Aorta (tissue), 5 donors: ENCODE data around the gene OLFM1. TPM values are rescaled to one million over a fixed set of nuclear protein-coding genes. Genes with fewer than 3 reads are reported as not detected.

Experiments used
- ATAC-seq: fragments of 200-7000 bp; cut with Tn5 transposase; one replicate; pipeline ENCODE4 v1.9.1; 2022; ENCODE audit warnings: moderate library complexity; ENCODE audit not compliant: low FRiP score
- DNase-seq, 2 donors: peaks; one replicate each; pipeline ENCODE4 v3.0.0-alpha.2; 2020
- H3K27ac ChIP-seq, 2 donors: one replicate each; pipeline ENCODE4 v1.5.1; 2013; ENCODE audit warnings: low read length in 2 of 2, mild to moderate bottlenecking in 2 of 2, moderate library complexity in 2 of 2, control low read depth in 1 of 2, inconsistent platforms in 1 of 2, low read depth in 1 of 2
- H3K27me3 ChIP-seq, 2 donors: one replicate each; pipeline ENCODE4 v1.6.1; 2013; ENCODE audit warnings: control low read depth in 1 of 2, low read length in 1 of 2, mild to moderate bottlenecking in 1 of 2, moderate library complexity in 1 of 2; ENCODE audit not compliant: insufficient read depth in 2 of 2, control insufficient read depth in 1 of 2
- H3K36me3 ChIP-seq, 2 donors: one replicate each; pipeline ENCODE4 v1.6.1; 2013; ENCODE audit warnings: control low read depth in 1 of 2, low read length in 1 of 2, mild to moderate bottlenecking in 1 of 2; ENCODE audit not compliant: insufficient read depth in 2 of 2, control insufficient read depth in 1 of 2
- H3K4me1 ChIP-seq, 2 donors: one replicate each; pipeline ENCODE4 v1.6.1; 2013; ENCODE audit warnings: low read length in 2 of 2, control low read depth in 1 of 2, mild to moderate bottlenecking in 1 of 2, moderate library complexity in 1 of 2; ENCODE audit not compliant: insufficient read depth in 2 of 2, control insufficient read depth in 1 of 2
- H3K4me3 ChIP-seq, 2 donors: one replicate each; pipeline ENCODE4 v1.5.1; 2013; ENCODE audit warnings: low read length in 2 of 2, control low read depth in 1 of 2, mild to moderate bottlenecking in 1 of 2
- H3K9me3 ChIP-seq: one replicate; pipeline ENCODE4 v1.6.1; 2013; ENCODE audit warnings: mild to moderate bottlenecking, low read length; ENCODE audit not compliant: control insufficient read depth
- WGBS, 2 donors: extraction: QIAGEN DNeasy Blood & Tissue Kit; methylation state at CpG; one replicate each; pipeline ENCODE4 v1.1.7; 2013; 5-methylcytosine and 5-hydroxymethylcytosine counted together
- intact Hi-C, 2 donors: fragments of 100-400 bp; cut with DNase I; formaldehyde crosslinking; loops; one replicate each; pipeline versions ENCODE4 v1.14.2 to v1.15.0; 2022
- polyA plus RNA-seq, 2 donors: library from polyadenylated mRNA; stranded (reverse); fragments of 200-250 nt; gene quantifications; one replicate each; pipeline ENCODE4 v1.2.3, GENCODE V29; 2013
- total RNA-seq, 2 donors: library from RNA; stranded (reverse); fragmentation: NEBNext Ultra II Directional; extraction: Animal tissue kit (Norgen Biotek cat#: 25700); gene quantifications; one replicate each; pipeline ENCODE4 v1.2.1, GENCODE V29; 2021
- donor health status: healthy with polysubstance abuse.
- donor health status: Bipolar disorder and iron deficiency.
- donor health status: DM: no; HTN: no; CAD: no.
- donor health status: DM: no; HTN: no; CAD: no.
- donor health status: DM: yes; HTN: yes; CAD: no.

OLFM1 gene
- total and polyA plus RNA-seq, 4 donors = 3.5 to 63.0 (median 14.8) TPM

GRCh38 chr9:135045928-135046738, 41.3 kb upstream of the OLFM1 start:
- ATAC-seq (no peak), DNase-seq (peak in 1 of 2 donors; percentile 63)
- intact Hi-C loops = no loop called here
- Histone ChIP-seq H3K4me3 (no peak overlapping the region), H3K27me3 (no peaks in the 10 kb centered on the region), H3K9me3 (no peaks in the 10 kb centered on the region), H3K4me1 (no peaks in the 10 kb centered on the region), H3K36me3 (no peaks in the 10 kb centered on the region), H3K27ac (no peak overlapping the region)
- 71 to 72% methylated on average over 18 of the region's 18 CpGs for WGBS, 2 donors

GRCh38 chr9:135046739-135047350, 40.6 kb upstream of the OLFM1 start:
- intact Hi-C loops = no loop called here
- H3K27ac ChIP-seq = no peak overlapping the region
- no peak overlapping the region for H3K4me3 ChIP-seq
- no peaks in the 10 kb centered on the region for H3K4me1 ChIP-seq
- peak in 1 of 2 donors; percentile 68 for DNase-seq
- WGBS, 2 donors = 88 to 91% methylated on average over 12 of the region's 12 CpGs
- H3K9me3 ChIP-seq = no peaks in the 10 kb centered on the region
- no peak for ATAC-seq
- no peaks in the 10 kb centered on the region for H3K36me3 ChIP-seq
- no peaks in the 10 kb centered on the region for H3K27me3 ChIP-seq

- H3K4me1 ChIP-seq = no peaks in the 10 kb centered on the region
- intact Hi-C loops = no loop called here
- no peaks in the 10 kb centered on the region for H3K27me3 ChIP-seq
- peaks cover 4% of the 10 kb centered on the region for H3K9me3 ChIP-seq
- no peak overlapping the region for H3K4me3 ChIP-seq
- no peak overlapping the region for H3K27ac ChIP-seq
- DNase-seq (no peak), ATAC-seq (no peak)
- WGBS, 2 donors = 76 to 77% methylated on average over 5 of the region's 5 CpGs
- no peaks in the 10 kb centered on the region for H3K36me3 ChIP-seq
Observed at GRCh38 chr9:135047521-135047920, 39.9 kb upstream of the OLFM1 start.

DNA sequence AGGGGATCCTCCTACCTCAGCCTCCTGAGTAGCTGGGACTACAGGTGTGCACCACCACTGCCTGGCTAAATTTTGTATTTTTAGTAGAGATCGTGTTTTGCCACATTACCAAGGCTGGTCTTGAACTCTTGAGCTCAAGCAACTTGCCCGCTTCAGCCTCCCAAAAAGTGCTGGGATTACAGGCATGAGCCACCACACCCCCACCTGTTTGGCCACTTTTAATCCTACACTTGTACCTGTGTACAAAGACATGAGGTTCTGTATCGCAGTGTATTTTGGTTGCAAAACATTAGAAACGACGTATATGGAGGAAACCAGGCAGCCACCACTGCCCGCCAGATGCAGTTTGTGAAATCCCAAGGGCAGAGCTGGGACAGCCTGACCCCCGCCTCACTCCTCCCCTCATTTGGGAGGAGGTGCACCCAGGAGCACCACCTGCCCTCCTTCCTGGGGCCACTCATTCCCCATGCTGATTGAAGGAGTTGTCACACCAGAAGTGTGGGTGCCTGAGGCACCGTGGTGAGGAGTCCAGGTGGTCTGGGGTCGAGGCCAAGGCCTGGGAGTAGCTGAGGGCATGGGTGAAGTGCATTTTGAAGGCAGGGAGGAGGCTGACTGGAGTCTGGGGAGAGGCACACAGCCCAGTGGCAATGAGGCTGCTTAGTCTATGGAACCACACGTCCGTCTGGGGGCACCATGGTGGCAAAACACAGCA, 39.3 kb upstream of the OLFM1 start:
- H3K27me3 ChIP-seq = no peaks in the 10 kb centered on the region
- peak in 1 of 2 donors; percentile 69 for DNase-seq
- no peaks in the 10 kb centered on the region for H3K4me1 ChIP-seq
- 70 to 72% methylated on average over 11 of the region's 11 CpGs for WGBS, 2 donors
- H3K36me3 ChIP-seq = no peaks in the 10 kb centered on the region
- no peak overlapping the region for H3K27ac ChIP-seq
- peaks cover 4% of the 10 kb centered on the region for H3K9me3 ChIP-seq
- no peak for ATAC-seq
- intact Hi-C loops = no loop called here
- H3K4me3 ChIP-seq = no peak overlapping the region

DNA sequence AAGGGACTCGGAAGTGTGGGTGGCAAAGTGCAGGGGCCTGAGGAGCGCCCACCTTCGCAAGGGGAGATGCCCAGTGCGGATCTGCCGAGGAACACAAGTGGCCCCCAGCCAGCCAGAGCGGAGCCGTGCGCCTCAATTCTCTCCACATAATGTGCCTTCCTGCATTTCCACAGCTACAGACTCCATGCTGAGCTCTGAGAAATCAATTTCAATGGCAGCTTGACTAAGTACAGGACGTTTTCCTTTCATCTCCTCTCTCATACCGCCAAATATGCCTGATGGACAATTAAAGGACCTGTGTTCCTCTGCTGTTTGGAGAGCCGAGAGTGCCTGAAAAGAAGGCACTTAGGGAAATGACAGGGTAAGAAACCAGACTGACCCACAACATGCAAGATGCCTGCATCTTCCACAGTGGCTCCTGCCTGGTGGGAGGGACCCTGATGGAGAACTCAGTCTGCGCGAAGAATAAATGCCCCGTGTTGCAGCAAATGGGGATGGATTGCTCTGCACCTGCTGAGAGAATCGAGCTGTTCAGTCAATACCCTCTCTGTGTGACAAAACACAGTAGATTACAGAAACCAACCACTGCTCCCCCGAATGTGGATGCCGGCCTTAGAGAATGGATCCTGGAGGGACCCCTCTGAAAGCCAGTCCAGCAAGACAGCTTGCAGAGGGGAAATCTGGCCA, 38.6 kb upstream of the OLFM1 start:
- DNase-seq (peak in 1 of 2 donors; percentile 35), ATAC-seq (no peak)
- intact Hi-C loops = no loop called here
- no peaks in the 10 kb centered on the region for H3K36me3 ChIP-seq
- 71 to 73% methylated on average over 17 of the region's 17 CpGs for WGBS, 2 donors
- H3K27ac ChIP-seq = no peak overlapping the region
- H3K4me3 ChIP-seq = no peak overlapping the region
- H3K27me3 ChIP-seq = no peaks in the 10 kb centered on the region
- no peaks in the 10 kb centered on the region for H3K4me1 ChIP-seq
- peaks cover 4% of the 10 kb centered on the region for H3K9me3 ChIP-seq

DNA sequence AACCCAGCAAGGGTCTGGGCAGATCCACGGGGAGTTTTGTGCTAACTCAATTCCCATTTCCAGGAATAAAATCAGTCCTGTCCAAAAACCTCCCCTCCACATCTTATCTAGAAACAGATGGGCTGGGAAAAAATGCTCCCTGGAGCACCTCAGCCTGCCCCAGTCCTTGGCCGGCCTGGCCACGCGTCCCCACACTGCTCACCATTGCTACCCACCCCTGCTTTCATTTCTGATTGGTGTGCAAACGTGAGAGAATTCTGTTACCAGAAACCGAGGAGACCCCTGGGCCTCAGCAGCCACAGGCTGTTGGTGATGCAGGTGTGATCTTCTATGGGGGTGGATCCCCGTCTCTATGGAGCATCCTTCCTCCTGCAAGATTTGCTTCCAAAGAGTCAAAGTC, 38.0 kb upstream of the OLFM1 start:
- no peaks in the 10 kb centered on the region for H3K27me3 ChIP-seq
- ATAC-seq (no peak), DNase-seq (peak in 1 of 2 donors; percentile 37)
- H3K9me3 ChIP-seq = peaks cover 4% of the 10 kb centered on the region
- no peak overlapping the region for H3K27ac ChIP-seq
- no peaks in the 10 kb centered on the region for H3K36me3 ChIP-seq
- no peak overlapping the region for H3K4me3 ChIP-seq
- no peaks in the 10 kb centered on the region for H3K4me1 ChIP-seq
- intact Hi-C loops = no loop called here
- 56 to 62% methylated on average over 7 of the region's 7 CpGs for WGBS, 2 donors

DNA sequence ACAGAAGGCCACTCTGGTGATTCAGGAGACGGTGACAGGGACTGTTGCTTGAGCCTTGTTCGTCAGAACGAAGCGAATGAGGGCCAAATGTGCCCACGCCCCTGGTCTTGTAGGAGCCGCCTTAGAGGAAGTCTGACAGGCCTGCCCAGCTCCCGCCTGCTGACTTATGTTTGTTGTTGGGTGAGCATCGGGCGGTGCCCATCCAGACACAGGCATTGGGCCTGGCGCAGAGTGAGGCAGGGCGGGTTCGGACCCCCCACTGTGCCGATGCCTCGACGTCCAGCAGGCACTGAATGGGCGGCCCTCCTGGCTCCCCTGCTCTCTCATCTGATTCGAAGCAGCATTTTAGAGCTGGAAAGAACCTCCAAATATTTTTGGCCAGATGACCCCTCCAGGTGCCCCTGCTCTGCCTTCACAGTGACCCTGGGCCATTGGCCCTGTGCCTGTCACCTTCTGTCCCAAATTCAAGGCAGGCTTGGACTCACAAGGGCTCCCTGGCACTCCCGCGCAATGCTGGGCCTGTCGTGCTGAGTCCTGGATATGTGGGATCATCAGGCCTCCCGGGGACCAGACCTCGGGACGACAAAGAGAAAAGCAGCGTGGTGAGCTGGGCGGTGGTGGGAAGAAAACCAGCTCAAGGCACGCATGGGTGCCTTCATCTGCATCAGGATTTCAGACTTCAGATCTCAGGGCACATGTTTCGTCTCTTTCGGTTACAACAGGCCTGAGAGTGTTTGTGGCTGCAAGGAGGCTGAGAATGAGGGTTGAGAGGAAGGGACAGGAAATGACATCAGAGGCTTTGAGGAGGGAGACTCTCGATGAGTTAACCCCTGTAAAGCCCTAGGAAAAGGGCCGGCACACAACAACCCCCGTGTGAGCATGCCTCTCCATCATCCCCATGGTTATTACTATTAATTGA, 37.1 kb upstream of the OLFM1 start:
- no peak overlapping the region for H3K27ac ChIP-seq
- H3K9me3 ChIP-seq = peaks cover 4% of the 10 kb centered on the region
- no peak overlapping the region for H3K4me3 ChIP-seq
- peak in 1 of 2 donors; percentile 56 for DNase-seq
- WGBS, 2 donors = 73 to 75% methylated on average over 31 of the region's 31 CpGs
- no peaks in the 10 kb centered on the region for H3K36me3 ChIP-seq
- intact Hi-C loops = no loop called here
- H3K4me1 ChIP-seq = no peaks in the 10 kb centered on the region
- ATAC-seq = no peak
- H3K27me3 ChIP-seq = no peaks in the 10 kb centered on the region
